DOHH2 (cell line): ENCODE data around the gene CENPA.

Experiments
- CTCF ChIP-seq: fragments of 200-600 bp; sonication (generic); IDR thresholded peaks from one replicate; pipeline ENCODE4 v1.5.1; 2014; ENCODE audit warnings: antibody characterized with exemption, mild to moderate bottlenecking, low read depth, low read length; ENCODE audit not compliant: poor library complexity, severe bottlenecking
- EZH2phosphoT487 ChIP-seq: fragments of 200-600 bp; sonication (generic); IDR thresholded peaks from 2 replicates; pipeline ENCODE4 v1.6.1; 2017; ENCODE audit warnings: borderline replicate concordance, mild to moderate bottlenecking, antibody characterized with exemption, low read length, moderate library complexity, mixed read lengths

GRCh38 chr2:26767129-26767528, 18.7 kb upstream of the CENPA start:
- TF ChIP-seq CTCF (no peak), EZH2phosphoT487 (no peak)
